Osteocyte (in vitro differentiated cells): ENCODE measurements around the gene ZNF487. TPM values are rescaled to one million over a fixed set of nuclear protein-coding genes. Genes with fewer than 3 reads are reported as not detected.

ENCODE experiments used
- DNase-seq: peaks from one replicate; pipeline ENCODE4 v3.0.0; 2021; ENCODE audit warnings: mixed read lengths; ENCODE audit not compliant: unreplicated experiment; ENCODE audit errors: extremely low spot score
- H3K27ac Mint-ChIP-seq: one replicate; pipeline ENCODE4 v1.8.0; 2021; ENCODE audit warnings: mild to moderate bottlenecking, mixed read lengths; ENCODE audit not compliant: unreplicated experiment
- H3K27me3 Mint-ChIP-seq: one replicate; pipeline ENCODE4 v1.8.0; 2021; ENCODE audit warnings: mixed read lengths; ENCODE audit not compliant: unreplicated experiment
- H3K36me3 Mint-ChIP-seq: one replicate; pipeline ENCODE4 v1.8.0; 2021; ENCODE audit warnings: mixed read lengths; ENCODE audit not compliant: unreplicated experiment
- H3K4me1 Mint-ChIP-seq: one replicate; pipeline ENCODE4 v1.8.0; 2021; ENCODE audit warnings: mixed read lengths; ENCODE audit not compliant: unreplicated experiment
- H3K4me3 Mint-ChIP-seq: one replicate; pipeline ENCODE4 v1.8.0; 2021; ENCODE audit warnings: mild to moderate bottlenecking, moderate library complexity, mixed read lengths; ENCODE audit not compliant: unreplicated experiment
- H3K9me3 Mint-ChIP-seq: one replicate; pipeline ENCODE4 v1.8.0; 2021; ENCODE audit warnings: mixed read lengths; ENCODE audit not compliant: unreplicated experiment
- total RNA-seq: library from RNA; stranded (reverse); gene quantifications from 2 replicates; pipeline ENCODE4 v1.2.1, GENCODE V29; 2021
- TF ChIP-seq, protein P1 (sequence below): fragments of 200-600 bp; sonication (generic); IDR thresholded peaks from 2 replicates; pipeline ENCODE4 v1.5.0; 2021; ENCODE audit warnings: antibody characterized with exemption, mild to moderate bottlenecking, moderate library complexity

The ZNF487 gene
- total RNA-seq, 1 donor from 2014 or later, result 3.6 TPM

GRCh38 chr10:43403911-43404703 lies 32.8 kb upstream of the ZNF487 start:
- Mint-ChIP-seq H3K36me3 (peaks cover 13% of the 10 kb centered on the region), H3K4me3 (no peak overlapping the region), H3K4me1 (peaks cover 66% of the 10 kb centered on the region), H3K27me3 (no peaks in the 10 kb centered on the region), H3K27ac (peak overlapping the region; percentile 27), H3K9me3 (no peaks in the 10 kb centered on the region)
- TF ChIP-seq, protein P1, sequence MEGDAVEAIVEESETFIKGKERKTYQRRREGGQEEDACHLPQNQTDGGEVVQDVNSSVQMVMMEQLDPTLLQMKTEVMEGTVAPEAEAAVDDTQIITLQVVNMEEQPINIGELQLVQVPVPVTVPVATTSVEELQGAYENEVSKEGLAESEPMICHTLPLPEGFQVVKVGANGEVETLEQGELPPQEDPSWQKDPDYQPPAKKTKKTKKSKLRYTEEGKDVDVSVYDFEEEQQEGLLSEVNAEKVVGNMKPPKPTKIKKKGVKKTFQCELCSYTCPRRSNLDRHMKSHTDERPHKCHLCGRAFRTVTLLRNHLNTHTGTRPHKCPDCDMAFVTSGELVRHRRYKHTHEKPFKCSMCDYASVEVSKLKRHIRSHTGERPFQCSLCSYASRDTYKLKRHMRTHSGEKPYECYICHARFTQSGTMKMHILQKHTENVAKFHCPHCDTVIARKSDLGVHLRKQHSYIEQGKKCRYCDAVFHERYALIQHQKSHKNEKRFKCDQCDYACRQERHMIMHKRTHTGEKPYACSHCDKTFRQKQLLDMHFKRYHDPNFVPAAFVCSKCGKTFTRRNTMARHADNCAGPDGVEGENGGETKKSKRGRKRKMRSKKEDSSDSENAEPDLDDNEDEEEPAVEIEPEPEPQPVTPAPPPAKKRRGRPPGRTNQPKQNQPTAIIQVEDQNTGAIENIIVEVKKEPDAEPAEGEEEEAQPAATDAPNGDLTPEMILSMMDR, result no peak
- DNase-seq, result no peak

GRCh38 chr10:43404704-43405084 lies 32.2 kb upstream of the ZNF487 start:
- Mint-ChIP-seq H3K4me3 (no peak overlapping the region), H3K36me3 (peaks cover 7% of the 10 kb centered on the region), H3K4me1 (peaks cover 63% of the 10 kb centered on the region), H3K27ac (peak overlapping the region; percentile 50), H3K27me3 (no peaks in the 10 kb centered on the region), H3K9me3 (no peaks in the 10 kb centered on the region)
- no peak for DNase-seq
- TF ChIP-seq, protein P1, result no peak

GRCh38 chr10:43407148-43407575 lies 29.7 kb upstream of the ZNF487 start:
- Mint-ChIP-seq H3K27ac (peak overlapping the region; percentile 99), H3K4me1 (peaks cover 49% of the 10 kb centered on the region), H3K36me3 (peaks cover 6% of the 10 kb centered on the region), H3K4me3 (peak overlapping the region; percentile 95), H3K27me3 (no peaks in the 10 kb centered on the region), H3K9me3 (no peaks in the 10 kb centered on the region)
- peak; percentile 89 for DNase-seq
- TF ChIP-seq, protein P1, result no peak

GRCh38 chr10:43407576-43408330 lies 29.2 kb upstream of the ZNF487 start:
- Mint-ChIP-seq H3K27me3 (no peaks in the 10 kb centered on the region), H3K36me3 (peaks cover 6% of the 10 kb centered on the region), H3K27ac (peak overlapping the region; percentile 99), H3K4me3 (peak overlapping the region; percentile 95), H3K4me1 (peaks cover 43% of the 10 kb centered on the region), H3K9me3 (no peaks in the 10 kb centered on the region)
- TF ChIP-seq, protein P1, result peak; percentile 42
- peak; percentile 94 for DNase-seq

GRCh38 chr10:43408331-43408709 lies 28.6 kb upstream of the ZNF487 start:
- TF ChIP-seq, protein P1, result no peak
- Mint-ChIP-seq H3K27ac (peak overlapping the region; percentile 99), H3K9me3 (no peaks in the 10 kb centered on the region), H3K4me3 (peak overlapping the region; percentile 95), H3K4me1 (peaks cover 37% of the 10 kb centered on the region), H3K27me3 (no peaks in the 10 kb centered on the region), H3K36me3 (peaks cover 1% of the 10 kb centered on the region)
- DNase-seq, result no peak
